KBM-7 (cell line): ENCODE data around the gene VPS54.
A peak's percentile ranks its signal among the peaks of the same experiment; 100 is the strongest.
"Not testable (repeated sequence)": the region's sequence is repeated elsewhere in the genome, so short reads cannot be mapped to it uniquely, and the experiment has no call there.

Experiments
- DNase-seq: peaks from one replicate; pipeline ENCODE4 v3.0.0-alpha.2; 2015
- in situ Hi-C: fragments of 300-500 bp; cut with MboI; formaldehyde crosslinking; loops from 2 replicates; pipeline ENCODE4 v1.14.3; 2020; ENCODE audit warnings: low sequenced_read_pairs, low pct_unique_long_range_greater_than_20kb, mixed read lengths

Gene VPS54

GRCh38 chr2:64000630-64001381 is 18.4 kb downstream of the VPS54 start:
- DNase-seq = no peak
- in situ Hi-C loops = no loop called here

DNA sequence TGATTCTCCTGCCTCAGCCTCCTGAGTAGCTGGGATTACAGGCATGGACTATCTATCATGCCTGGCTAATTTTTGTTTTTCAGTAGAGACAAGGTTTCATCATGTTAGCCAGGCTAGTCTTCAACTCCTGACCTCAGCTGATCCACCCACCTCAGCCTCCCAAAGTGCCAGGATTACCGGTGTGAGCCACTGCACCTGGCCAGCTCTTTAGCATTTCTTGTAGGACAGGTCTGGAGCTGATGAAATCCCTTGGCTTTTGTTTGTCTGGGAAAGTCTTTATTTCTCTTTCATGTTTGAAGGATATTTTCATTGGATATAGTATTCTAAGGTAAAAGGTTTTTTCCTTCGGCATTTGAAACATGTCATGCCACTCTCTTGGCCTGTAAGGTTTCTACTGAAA is 20.2 kb downstream of the VPS54 start:
- in situ Hi-C loops = no loop called here
- DNase-seq = no peak

- in situ Hi-C loops, DNase-seq: not testable (repeated sequence)
These were observed 22.5 kb downstream of the VPS54 start for GRCh38 chr2:63996582-63997198.

DNA sequence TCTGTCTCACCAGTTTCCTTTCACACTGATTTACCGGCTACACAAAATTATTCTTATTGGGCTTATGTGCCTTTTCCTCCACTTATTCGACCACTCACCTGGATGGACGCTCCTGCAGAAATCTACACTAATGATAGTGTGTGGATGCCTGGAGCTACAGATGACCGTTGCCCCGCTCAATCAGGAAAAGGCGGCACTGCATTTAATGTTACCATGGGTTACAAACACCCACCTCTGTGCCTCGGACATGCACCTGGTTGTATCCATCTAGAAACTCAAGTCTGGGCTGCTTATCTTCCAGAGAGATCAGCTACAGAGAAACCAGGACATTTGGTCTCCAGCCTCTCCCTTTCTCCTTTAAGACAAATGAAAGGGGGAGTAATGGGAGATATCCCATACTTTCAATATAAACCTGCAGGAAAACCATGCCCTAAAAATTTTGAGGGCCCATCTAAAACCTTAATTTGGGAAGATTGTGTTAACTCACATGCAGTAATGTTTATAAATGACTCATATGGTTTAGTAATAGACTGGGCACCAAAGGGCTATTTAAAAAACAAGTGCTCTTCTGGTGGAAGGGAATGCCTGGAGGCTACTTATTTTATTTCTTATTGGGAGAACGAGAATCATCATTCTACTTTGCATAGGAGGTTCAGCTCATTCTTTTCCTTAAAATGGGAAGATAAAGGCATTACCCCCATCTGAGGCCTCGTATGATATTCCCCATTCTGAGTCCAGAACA is 24.7 kb downstream of the VPS54 start:
- DNase-seq, in situ Hi-C loops: not testable (repeated sequence)

DNA sequence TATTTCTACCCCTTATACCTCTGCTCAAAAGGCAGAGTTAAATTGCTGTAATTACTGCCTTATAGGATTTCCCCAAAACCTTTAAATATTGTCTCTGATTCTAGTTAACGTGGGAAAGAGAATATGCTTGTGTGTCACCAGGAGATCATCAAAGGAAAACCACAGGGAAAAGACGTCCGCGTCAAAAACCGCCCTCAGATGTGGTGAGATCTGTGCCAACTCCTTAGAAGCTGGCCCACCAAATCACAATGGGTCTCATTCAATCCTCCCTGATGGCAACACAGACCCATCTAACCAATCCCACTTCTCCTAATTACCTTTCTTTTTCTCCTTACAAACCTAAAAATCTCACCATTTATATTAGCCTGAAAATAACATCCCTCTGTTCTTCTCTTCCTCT is 25.4 kb downstream of the VPS54 start:
- in situ Hi-C loops = no loop called here
- DNase-seq = no peak

DNA sequence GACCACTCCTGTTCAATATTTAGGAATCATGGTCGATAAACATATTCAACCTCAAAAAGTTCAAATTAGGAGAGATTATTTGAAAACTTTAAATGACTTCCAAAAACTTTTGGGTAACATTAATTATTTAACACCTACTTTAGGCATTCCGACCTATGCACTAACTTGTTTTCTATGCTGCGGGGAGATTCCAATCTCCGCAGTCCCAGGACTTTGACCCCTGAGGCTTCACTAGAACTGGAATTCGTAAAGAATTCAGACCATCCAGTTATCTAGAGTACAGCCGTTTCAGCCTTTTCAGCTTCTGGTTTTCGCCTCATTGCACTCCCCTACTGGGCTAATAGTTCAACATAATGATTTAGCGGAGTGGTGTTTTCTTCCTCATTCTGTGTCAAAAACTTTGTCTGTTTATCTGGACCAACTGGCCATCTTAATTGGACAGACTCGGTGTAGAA is 26.1 kb downstream of the VPS54 start:
- in situ Hi-C loops, DNase-seq: not testable (repeated sequence)

- DNase-seq = no peak
These were observed 27.1 kb downstream of the VPS54 start for GRCh38 chr2:63992061-63992685.

GRCh38 chr2:63991173-63991999 is 27.8 kb downstream of the VPS54 start:
- DNase-seq, in situ Hi-C loops: not testable (repeated sequence)

More at GRCh38 chr2:63992061-63992685, 27.1 kb downstream of the VPS54 start:
- in situ Hi-C loops = no loop called here

DNA sequence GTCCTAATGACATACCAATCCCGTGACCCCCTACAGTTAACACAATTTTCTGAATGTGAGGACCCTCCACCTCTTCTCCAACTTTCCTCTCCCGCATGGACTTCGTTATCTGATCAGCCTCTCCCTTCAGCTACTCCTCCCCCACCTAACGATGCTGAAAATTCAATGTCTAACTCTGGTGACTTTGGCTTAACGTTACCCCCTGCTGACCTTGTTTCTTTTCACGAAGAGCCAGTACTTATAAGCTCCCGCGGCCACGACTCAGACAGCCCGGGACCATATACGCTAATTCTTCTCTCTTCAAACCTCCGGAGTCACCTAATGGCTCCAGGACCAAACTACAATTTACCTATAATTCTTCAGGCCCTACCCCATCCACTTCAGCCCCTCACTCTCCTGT is 29.2 kb downstream of the VPS54 start:
- in situ Hi-C loops = no loop called here
- no peak for DNase-seq

DNA sequence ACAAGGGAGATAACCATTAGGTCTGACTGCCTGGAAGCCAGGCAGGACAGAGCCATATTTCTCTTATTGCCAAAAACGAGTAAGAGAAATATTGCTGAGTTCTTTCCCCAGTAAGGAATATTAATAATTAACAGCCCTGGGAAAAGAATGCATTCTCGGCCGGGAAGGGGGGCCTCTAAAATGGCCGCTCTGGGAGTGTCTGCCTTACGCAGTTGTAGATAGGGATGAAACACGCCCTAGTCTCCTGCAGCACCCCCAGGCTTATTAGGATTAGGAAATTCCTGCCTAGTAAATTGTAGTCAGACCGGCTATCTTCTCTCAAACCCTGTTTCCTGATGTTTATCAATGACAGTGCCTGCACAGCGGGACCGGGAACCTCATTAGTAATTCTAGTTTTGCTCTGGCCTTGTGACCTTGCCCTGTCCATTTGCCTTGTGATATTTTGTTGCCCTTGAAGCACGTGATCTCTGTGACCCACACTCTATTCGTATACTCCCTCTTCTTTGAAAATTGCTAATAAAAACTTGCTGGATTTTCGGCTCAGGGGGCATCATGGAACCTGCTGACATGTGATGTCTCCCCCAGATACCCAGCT is 30.3 kb downstream of the VPS54 start:
- DNase-seq, in situ Hi-C loops: not testable (repeated sequence)

- DNase-seq = no peak
These were observed 34.4 kb downstream of the VPS54 start for GRCh38 chr2:63984606-63985359.

GRCh38 chr2:63983986-63984605 is 35.1 kb downstream of the VPS54 start:
- DNase-seq = peak; percentile 3
- in situ Hi-C loops = no loop called here

More at GRCh38 chr2:63984606-63985359, 34.4 kb downstream of the VPS54 start:
- in situ Hi-C loops = no loop called here

GRCh38 chr2:63982335-63982734 is 36.9 kb downstream of the VPS54 start:
- in situ Hi-C loops = no loop called here
- no peak for DNase-seq

- in situ Hi-C loops = no loop called here
- DNase-seq = no peak
These were observed 37.5 kb downstream of the VPS54 start for GRCh38 chr2:63981702-63982103.

- no peak for DNase-seq
- in situ Hi-C loops = no loop called here
These were observed 38.4 kb downstream of the VPS54 start for GRCh38 chr2:63980794-63981193.

DNA sequence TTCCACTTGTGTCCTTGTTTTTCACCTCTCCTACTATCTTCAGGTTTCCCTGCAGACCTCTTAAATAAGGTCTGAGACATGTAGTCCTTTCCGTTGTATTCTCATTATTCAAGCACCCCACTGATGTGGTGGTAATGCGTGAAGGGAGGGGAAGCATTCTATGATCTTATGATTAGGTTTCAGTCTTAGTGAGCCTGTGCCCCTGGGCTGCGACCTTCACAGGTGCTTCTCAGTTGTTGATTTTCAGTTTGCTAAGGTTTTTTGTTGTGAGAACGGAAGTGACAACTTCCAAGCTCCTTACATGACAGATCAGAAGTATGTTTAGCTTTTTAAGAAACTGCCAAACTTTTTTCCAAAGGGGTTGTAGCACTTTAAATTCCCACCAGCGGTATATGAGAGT is 41.3 kb downstream of the VPS54 start:
- no peak for DNase-seq
- in situ Hi-C loops = no loop called here

GRCh38 chr2:63976125-63976510 is 43.1 kb downstream of the VPS54 start:
- no peak for DNase-seq
- in situ Hi-C loops = no loop called here
